ENCODE measurements around the gene FYCO1. TPM values are rescaled to one million over a fixed set of nuclear protein-coding genes. Genes with fewer than 3 reads are reported as not detected.

Gene FYCO1
- total and polyA plus RNA-seq, 2 experiments from 2014 or later: 6.2 to 13.4 TPM

DNA sequence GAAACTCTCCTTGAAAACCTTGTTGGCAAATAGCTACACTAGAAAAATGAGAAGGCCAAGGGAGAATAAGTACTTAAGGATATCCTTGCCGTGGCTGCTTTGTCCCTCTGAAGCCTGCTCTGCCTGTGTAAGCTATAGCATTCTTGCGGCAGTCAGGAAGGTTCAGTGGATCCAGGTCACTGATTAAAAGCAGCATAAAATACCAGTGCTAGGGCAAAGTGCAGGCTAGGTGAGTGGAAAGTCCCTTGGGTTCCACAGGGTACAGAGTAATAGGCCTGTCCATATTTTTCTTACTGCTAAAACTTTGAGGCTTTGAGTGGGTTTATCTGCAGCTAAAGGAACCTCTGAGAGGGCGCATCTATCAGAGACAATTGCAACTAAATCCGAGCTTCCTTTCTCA is 42.1 kb downstream of the FYCO1 start:
- no peak overlapping the region for H3K4me3 ChIP-seq
- H3K9me3 ChIP-seq (ENCODE audit: low read depth): no peaks in the 10 kb centered on the region
- H3K79me2 ChIP-seq (ENCODE audit: insufficient read depth): no peaks in the 10 kb centered on the region
- in situ Hi-C loops (cut with MboI): no loop called here
- no peak overlapping the region for H3K4me2 ChIP-seq (ENCODE audit: unreplicated experiment)
- H3K27ac ChIP-seq: no peak overlapping the region
- WGBS, 2 experiments (ENCODE audit: low coverage in 1 of 2, low lambda C conversion rate in 2 of 2, missing lambda C conversion rate in 2 of 2): 97 to 99% methylated on average over 4 of the region's 4 CpGs
- no peaks in the 10 kb centered on the region for H3K9me2 ChIP-seq (ENCODE audit: insufficient read depth)
- H3K36me3 ChIP-seq (ENCODE audit: low read depth): no peaks in the 10 kb centered on the region; the same call in 1 of the 2 replicates
- no peak for DNase-seq
- H3K9ac ChIP-seq: no peak overlapping the region
- no peak overlapping the region for H2AFZ ChIP-seq
- no peaks in the 10 kb centered on the region for H4K20me1 ChIP-seq (ENCODE audit: insufficient read depth)
- peaks cover 13% of the 10 kb centered on the region; the same call in 1 of the 2 replicates for H3F3A ChIP-seq (ENCODE audit: insufficient read depth)
- H3K4me1 ChIP-seq (ENCODE audit: insufficient read depth): peaks cover 11% of the 10 kb centered on the region
- TF ChIP-seq EZH2phosphoT487 (IDR thresholded peaks at IDR 0.05; ENCODE audit: insufficient read depth, low read depth) (no peak), EZH2 (IDR thresholded peaks at IDR 0.05; ENCODE audit: insufficient read depth, poor library complexity, severe bottlenecking) (no peak)
- no peaks in the 10 kb centered on the region for H3K27me3 ChIP-seq (replicated peaks; ENCODE audit: insufficient read depth)

DNA sequence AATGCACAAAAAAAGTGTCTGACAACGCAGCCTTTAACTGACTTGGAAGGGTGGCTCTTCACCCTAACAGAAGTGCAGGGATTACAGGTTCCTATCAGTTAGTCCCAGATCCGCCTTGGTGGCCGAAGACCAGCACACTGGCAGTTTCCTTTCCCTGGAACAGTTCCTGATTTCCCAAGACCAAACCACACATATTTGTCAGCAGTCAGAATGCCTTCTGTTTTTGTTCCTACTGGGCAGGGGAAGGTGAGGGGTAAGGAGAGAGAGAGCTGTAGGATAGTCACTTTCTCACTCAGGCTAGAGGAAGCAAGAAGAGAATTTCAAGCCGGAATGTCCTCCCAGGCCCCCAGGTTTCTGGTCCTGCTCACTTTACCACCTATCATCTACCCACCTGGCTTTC is 43.2 kb downstream of the FYCO1 start:
- H3K36me3 ChIP-seq (ENCODE audit: low read depth): no peaks in the 10 kb centered on the region; the same call in 1 of the 2 replicates
- no peaks in the 10 kb centered on the region for H3K79me2 ChIP-seq (ENCODE audit: insufficient read depth)
- H2AFZ ChIP-seq: no peak overlapping the region
- H3K9me2 ChIP-seq (ENCODE audit: insufficient read depth): no peaks in the 10 kb centered on the region
- 93 to 98% methylated on average over 4 of the region's 4 CpGs for WGBS, 2 experiments (ENCODE audit: low coverage in 1 of 2, low lambda C conversion rate in 2 of 2, missing lambda C conversion rate in 2 of 2)
- peak; percentile 36 for DNase-seq
- TF ChIP-seq EZH2 (IDR thresholded peaks at IDR 0.05; ENCODE audit: insufficient read depth, poor library complexity, severe bottlenecking) (no peak), EZH2phosphoT487 (IDR thresholded peaks at IDR 0.05; ENCODE audit: insufficient read depth, low read depth) (no peak)
- H3K27ac ChIP-seq: no peak overlapping the region
- no peak overlapping the region for H3K4me2 ChIP-seq (ENCODE audit: unreplicated experiment)
- H3K4me3 ChIP-seq: no peak overlapping the region
- H3K27me3 ChIP-seq (replicated peaks; ENCODE audit: insufficient read depth): no peaks in the 10 kb centered on the region
- H3F3A ChIP-seq (ENCODE audit: insufficient read depth): peaks cover 15% of the 10 kb centered on the region
- no peak overlapping the region for H3K9ac ChIP-seq
- H3K4me1 ChIP-seq (ENCODE audit: insufficient read depth): peaks cover 16% of the 10 kb centered on the region
- in situ Hi-C loops (cut with MboI): no loop called here
- no peaks in the 10 kb centered on the region for H4K20me1 ChIP-seq (ENCODE audit: insufficient read depth)
- no peaks in the 10 kb centered on the region for H3K9me3 ChIP-seq (ENCODE audit: low read depth)

GRCh38 chr3:45951946-45952345 is 43.7 kb downstream of the FYCO1 start:
- TF ChIP-seq EZH2phosphoT487 (IDR thresholded peaks at IDR 0.05; ENCODE audit: insufficient read depth, low read depth) (no peak), EZH2 (IDR thresholded peaks at IDR 0.05; ENCODE audit: insufficient read depth, poor library complexity, severe bottlenecking) (no peak)
- Histone ChIP-seq H3K4me2 (ENCODE audit: unreplicated experiment) (no peak overlapping the region), H3F3A (ENCODE audit: insufficient read depth) (peaks cover 15% of the 10 kb centered on the region), H3K4me1 (ENCODE audit: insufficient read depth) (peaks cover 16% of the 10 kb centered on the region), H3K27me3 (replicated peaks; ENCODE audit: insufficient read depth) (no peaks in the 10 kb centered on the region), H3K4me3 (no peak overlapping the region), H3K9me2 (ENCODE audit: insufficient read depth) (no peaks in the 10 kb centered on the region), H3K36me3 (ENCODE audit: low read depth) (no peaks in the 10 kb centered on the region; the same call in 1 of the 2 replicates), H4K20me1 (ENCODE audit: insufficient read depth) (no peaks in the 10 kb centered on the region), H3K27ac (no peak overlapping the region), H3K9me3 (ENCODE audit: low read depth) (no peaks in the 10 kb centered on the region), H2AFZ (no peak overlapping the region), H3K79me2 (ENCODE audit: insufficient read depth) (no peaks in the 10 kb centered on the region), H3K9ac (no peak overlapping the region)
- 97 to 98% methylated on average over 6 of the region's 6 CpGs for WGBS, 2 experiments (ENCODE audit: low coverage in 1 of 2, low lambda C conversion rate in 2 of 2, missing lambda C conversion rate in 2 of 2)
- in situ Hi-C loops (cut with MboI): no loop called here
- DNase-seq: no peak

DNA sequence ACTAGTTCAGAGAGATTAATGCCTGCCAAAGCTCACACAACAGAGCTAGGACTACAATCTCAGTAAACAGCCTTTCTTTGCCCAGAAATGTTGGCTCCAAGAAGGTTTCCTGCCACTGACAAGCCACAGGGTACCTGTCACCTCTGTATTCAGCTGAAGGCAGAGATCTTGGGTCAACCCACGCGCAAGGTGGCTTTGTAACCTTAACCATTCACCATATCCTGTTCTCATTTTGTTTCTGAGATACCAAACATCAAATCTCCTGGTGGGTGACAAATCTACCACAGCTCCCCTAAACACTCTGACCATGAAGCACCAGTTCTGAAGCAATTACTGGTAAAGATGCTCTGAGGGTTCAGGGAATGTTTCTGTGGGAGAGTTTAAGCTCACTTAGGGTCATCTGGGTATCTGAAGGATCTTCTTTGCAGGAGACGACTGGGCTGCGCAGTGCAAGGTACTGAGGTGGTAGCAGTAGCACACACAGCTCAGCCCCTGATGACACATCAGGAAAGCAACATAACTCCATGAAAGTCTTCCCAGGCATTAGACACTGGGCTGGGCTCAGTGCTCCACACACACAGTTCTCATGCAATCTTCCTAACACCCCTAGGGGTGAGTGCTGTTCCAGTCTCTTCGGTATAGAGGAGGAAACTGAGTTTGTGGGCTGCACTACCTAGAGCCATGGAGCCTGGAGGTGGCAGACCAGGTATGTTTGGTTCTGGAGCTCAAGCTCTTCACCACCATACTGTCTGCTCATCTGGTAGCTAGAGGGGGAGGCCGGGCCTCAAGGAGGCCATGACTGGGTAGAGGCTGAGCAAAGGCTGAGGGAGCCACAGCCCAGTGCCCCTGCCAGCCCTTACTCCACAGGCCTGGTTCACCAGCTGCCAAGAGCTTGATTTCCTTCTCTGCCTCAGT is 44.7 kb downstream of the FYCO1 start:
- H4K20me1 ChIP-seq (ENCODE audit: insufficient read depth): no peaks in the 10 kb centered on the region
- no peak overlapping the region for H2AFZ ChIP-seq
- no peaks in the 10 kb centered on the region for H3K9me3 ChIP-seq (ENCODE audit: low read depth)
- no peak for TF ChIP-seq EZH2phosphoT487 (IDR thresholded peaks at IDR 0.05; ENCODE audit: insufficient read depth, low read depth)
- no peak for DNase-seq
- 97 to 98% methylated on average over 6 of the region's 6 CpGs for WGBS, 2 experiments (ENCODE audit: low coverage in 1 of 2, low lambda C conversion rate in 2 of 2, missing lambda C conversion rate in 2 of 2)
- H3K27ac ChIP-seq: no peak overlapping the region
- no peak overlapping the region for H3K4me2 ChIP-seq (ENCODE audit: unreplicated experiment)
- H3K9me2 ChIP-seq (ENCODE audit: insufficient read depth): no peaks in the 10 kb centered on the region
- in situ Hi-C loops (cut with MboI): no loop called here
- H3K4me1 ChIP-seq (ENCODE audit: insufficient read depth): peaks cover 21% of the 10 kb centered on the region
- H3K27me3 ChIP-seq (replicated peaks; ENCODE audit: insufficient read depth): no peaks in the 10 kb centered on the region
- no peak overlapping the region for H3K4me3 ChIP-seq
- no peaks in the 10 kb centered on the region for H3K79me2 ChIP-seq (ENCODE audit: insufficient read depth)
- no peak overlapping the region for H3K9ac ChIP-seq
- H3F3A ChIP-seq (ENCODE audit: insufficient read depth): peaks cover 15% of the 10 kb centered on the region
- H3K36me3 ChIP-seq (ENCODE audit: low read depth): no peaks in the 10 kb centered on the region; the same call in 1 of the 2 replicates
